Astrocyte (in vitro differentiated cells and primary cell): ENCODE measurements around the gene MDH1. TPM values are rescaled to one million over a fixed set of nuclear protein-coding genes. Genes with fewer than 3 reads are reported as not detected.
A peak's percentile ranks its signal among the peaks of the same experiment; 100 is the strongest.

ENCODE experiments used
- DNase-seq: peaks from one replicate; pipeline ENCODE4 v3.0.0-alpha.2; 2010; ENCODE audit warnings: low read depth
- FAIRE-seq: peaks from 2 replicates; lab custom pipeline; 2011; peaks lifted over from hg19 to GRCh38; lab: Jason Lieb, UNC
- H2AFZ ChIP-seq: 2 replicates; pipeline ENCODE4 v1.6.0; 2012; ENCODE audit warnings: low read depth, low read length, inconsistent platforms
- H3K27ac ChIP-seq: 2 replicates; pipeline ENCODE4 v1.5.1; 2011; ENCODE audit warnings: low read depth, low read length, inconsistent platforms
- H3K27me3 ChIP-seq: 2 replicates; pipeline ENCODE4 v1.6.0; 2011; ENCODE audit warnings: low read length, inconsistent platforms; ENCODE audit not compliant: insufficient read depth
- H3K36me3 ChIP-seq: 2 replicates; pipeline ENCODE4 v1.5.1; 2011; ENCODE audit warnings: low read length, inconsistent platforms; ENCODE audit not compliant: insufficient read depth
- H3K4me1 ChIP-seq: 2 replicates; pipeline ENCODE4 v1.5.1; 2011; ENCODE audit warnings: low read length, inconsistent platforms; ENCODE audit not compliant: insufficient read depth
- H3K4me2 ChIP-seq: 2 replicates; pipeline ENCODE4 v1.6.0; 2012; ENCODE audit warnings: low read length, inconsistent platforms
- H3K4me3 ChIP-seq: 2 replicates; pipeline ENCODE4 v1.5.1; 2011; ENCODE audit warnings: low read depth, mild to moderate bottlenecking, low read length, inconsistent platforms; ENCODE audit not compliant: insufficient read depth
- H3K79me2 ChIP-seq: 2 replicates; pipeline ENCODE4 v1.6.0; 2012; ENCODE audit warnings: mild to moderate bottlenecking, low read length, inconsistent platforms; ENCODE audit not compliant: insufficient read depth
- H3K9ac ChIP-seq: 2 replicates; pipeline ENCODE4 v1.6.0; 2012; ENCODE audit warnings: mild to moderate bottlenecking, low read length, inconsistent platforms
- H3K9me3 ChIP-seq: 2 replicates; pipeline ENCODE4 v1.5.1; 2012; ENCODE audit warnings: low read depth, mild to moderate bottlenecking, low read length, inconsistent platforms; ENCODE audit not compliant: insufficient read depth
- H4K20me1 ChIP-seq: 2 replicates; pipeline ENCODE4 v1.6.0; 2012; ENCODE audit warnings: low read length, inconsistent platforms; ENCODE audit not compliant: insufficient read depth
- H3K27ac Mint-ChIP-seq: one replicate; pipeline ENCODE4 v1.8.0; 2021; ENCODE audit warnings: mild to moderate bottlenecking, mixed read lengths; ENCODE audit not compliant: unreplicated experiment
- H3K27me3 Mint-ChIP-seq: one replicate; pipeline ENCODE4 v1.8.0; 2021; ENCODE audit warnings: low read depth, mixed read lengths; ENCODE audit not compliant: unreplicated experiment
- H3K36me3 Mint-ChIP-seq: one replicate; pipeline ENCODE4 v1.8.0; 2021; ENCODE audit warnings: low read depth, mixed read lengths; ENCODE audit not compliant: unreplicated experiment
- H3K4me1 Mint-ChIP-seq: one replicate; pipeline ENCODE4 v1.8.0; 2021; ENCODE audit warnings: low read depth, mixed read lengths; ENCODE audit not compliant: unreplicated experiment
- H3K4me3 Mint-ChIP-seq: one replicate; pipeline ENCODE4 v1.8.0; 2021; ENCODE audit warnings: mild to moderate bottlenecking, moderate library complexity, mixed read lengths; ENCODE audit not compliant: unreplicated experiment
- H3K9me3 Mint-ChIP-seq: one replicate; pipeline ENCODE4 v1.8.0; 2021; ENCODE audit warnings: mild to moderate bottlenecking, mixed read lengths; ENCODE audit not compliant: unreplicated experiment
- EZH2 ChIP-seq: IDR thresholded peaks from 2 replicates; pipeline ENCODE4 v1.6.1; 2012; ENCODE audit warnings: mild to moderate bottlenecking, low read length, inconsistent platforms; ENCODE audit not compliant: insufficient read depth
- total RNA-seq: library from RNA; stranded (reverse); gene quantifications from 2 replicates; pipeline ENCODE4 v1.2.1, GENCODE V29; 2021
- TF ChIP-seq, protein P1 (sequence below): IDR thresholded peaks from 2 replicates; pipeline ENCODE4 v1.5.1; 2011; ENCODE audit warnings: low read depth, mild to moderate bottlenecking, inconsistent platforms, low read length, moderate library complexity; ENCODE audit not compliant: insufficient read depth

Gene MDH1
- total RNA-seq, 1 donor from 2014 or later, result 175 TPM

- peak; percentile 67 for DNase-seq
Measured at GRCh38 chr2:63581298-63581961, 7.3 kb upstream of the MDH1 start.

GRCh38 chr2:63582873-63583272 is 5.9 kb upstream of the MDH1 start:
- H3K4me1 Mint-ChIP-seq, result peaks cover 3% of the 10 kb centered on the region
- Histone ChIP-seq H4K20me1 (no peaks in the 10 kb centered on the region), H3K4me1 (no peaks in the 10 kb centered on the region), H3K9me3 (no peaks in the 10 kb centered on the region), H3K79me2 (peaks cover 39% of the 10 kb centered on the region), H3K27ac (no peak overlapping the region), H3K36me3 (no peaks in the 10 kb centered on the region), H3K4me3 (no peak overlapping the region), H3K9ac (no peak overlapping the region), H3K27me3 (no peaks in the 10 kb centered on the region), H3K4me2 (no peak overlapping the region), H2AFZ (no peak overlapping the region)
- TF ChIP-seq, protein P1, sequence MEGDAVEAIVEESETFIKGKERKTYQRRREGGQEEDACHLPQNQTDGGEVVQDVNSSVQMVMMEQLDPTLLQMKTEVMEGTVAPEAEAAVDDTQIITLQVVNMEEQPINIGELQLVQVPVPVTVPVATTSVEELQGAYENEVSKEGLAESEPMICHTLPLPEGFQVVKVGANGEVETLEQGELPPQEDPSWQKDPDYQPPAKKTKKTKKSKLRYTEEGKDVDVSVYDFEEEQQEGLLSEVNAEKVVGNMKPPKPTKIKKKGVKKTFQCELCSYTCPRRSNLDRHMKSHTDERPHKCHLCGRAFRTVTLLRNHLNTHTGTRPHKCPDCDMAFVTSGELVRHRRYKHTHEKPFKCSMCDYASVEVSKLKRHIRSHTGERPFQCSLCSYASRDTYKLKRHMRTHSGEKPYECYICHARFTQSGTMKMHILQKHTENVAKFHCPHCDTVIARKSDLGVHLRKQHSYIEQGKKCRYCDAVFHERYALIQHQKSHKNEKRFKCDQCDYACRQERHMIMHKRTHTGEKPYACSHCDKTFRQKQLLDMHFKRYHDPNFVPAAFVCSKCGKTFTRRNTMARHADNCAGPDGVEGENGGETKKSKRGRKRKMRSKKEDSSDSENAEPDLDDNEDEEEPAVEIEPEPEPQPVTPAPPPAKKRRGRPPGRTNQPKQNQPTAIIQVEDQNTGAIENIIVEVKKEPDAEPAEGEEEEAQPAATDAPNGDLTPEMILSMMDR, result no peak
- no peak for TF ChIP-seq EZH2
- DNase-seq, result no peak
- peaks cover 2% of the 10 kb centered on the region for H3K9me3 Mint-ChIP-seq
- no peak for FAIRE-seq
- no peak overlapping the region for H3K4me3 Mint-ChIP-seq
- no peaks in the 10 kb centered on the region for H3K36me3 Mint-ChIP-seq
- H3K27ac Mint-ChIP-seq, result no peak overlapping the region
- H3K27me3 Mint-ChIP-seq, result no peaks in the 10 kb centered on the region

More at GRCh38 chr2:63581298-63581961, 7.3 kb upstream of the MDH1 start:
- no peaks in the 10 kb centered on the region for H4K20me1 ChIP-seq
- peak; percentile 47 for FAIRE-seq
- H3K27ac ChIP-seq, result no peak overlapping the region
- H3K9me3 Mint-ChIP-seq, result peaks cover 2% of the 10 kb centered on the region
- TF ChIP-seq EZH2, result no peak
- TF ChIP-seq, protein P1, result no peak
- no peaks in the 10 kb centered on the region for H3K27me3 ChIP-seq
- no peak overlapping the region for H3K4me3 Mint-ChIP-seq
- no peak overlapping the region for H3K27ac Mint-ChIP-seq
- no peak overlapping the region for H3K9ac ChIP-seq
- H3K36me3 ChIP-seq, result no peaks in the 10 kb centered on the region
- H3K36me3 Mint-ChIP-seq, result no peaks in the 10 kb centered on the region
- H3K27me3 Mint-ChIP-seq, result no peaks in the 10 kb centered on the region
- H3K4me1 ChIP-seq, result no peaks in the 10 kb centered on the region
- peaks cover 3% of the 10 kb centered on the region for H3K4me1 Mint-ChIP-seq
- H3K79me2 ChIP-seq, result peaks cover 25% of the 10 kb centered on the region
- no peak overlapping the region for H2AFZ ChIP-seq
- H3K4me2 ChIP-seq, result no peak overlapping the region
- H3K4me3 ChIP-seq, result no peak overlapping the region
- no peaks in the 10 kb centered on the region for H3K9me3 ChIP-seq

DNA sequence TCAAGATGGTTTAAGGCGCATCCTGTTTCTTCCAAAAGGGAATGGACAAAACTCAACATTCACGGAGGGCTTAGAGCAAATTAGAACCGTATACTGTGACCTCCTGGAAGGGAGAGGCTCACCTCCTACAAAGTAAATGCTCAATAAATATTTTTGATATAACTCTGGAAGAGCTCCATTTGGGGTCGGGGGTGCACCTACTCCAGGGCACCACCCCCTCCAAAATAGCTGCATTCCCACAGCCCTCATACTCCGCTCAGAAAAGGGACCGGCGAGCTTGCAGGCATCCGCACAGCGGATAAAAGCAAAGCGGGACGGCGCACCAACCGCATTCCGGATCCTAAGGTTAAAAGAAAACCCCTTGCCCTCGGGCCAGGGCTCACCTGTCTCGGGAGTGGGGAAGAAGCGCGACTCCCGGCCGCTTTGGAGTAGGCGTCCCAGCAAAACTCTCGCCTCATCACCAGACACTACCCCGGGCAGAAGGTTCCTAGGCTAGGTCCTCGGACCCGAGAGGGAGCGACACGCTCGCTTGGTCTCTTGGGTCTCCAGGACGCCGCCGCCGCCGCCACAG is 864 bp upstream of the MDH1 start:
- FAIRE-seq, result no peak
- Histone ChIP-seq H3K4me3 (peak overlapping the region; percentile 97), H3K4me2 (peak overlapping the region; percentile 94), H4K20me1 (peaks cover 3% of the 10 kb centered on the region), H2AFZ (peak overlapping the region; percentile 91), H3K9me3 (no peaks in the 10 kb centered on the region), H3K9ac (peak overlapping the region; percentile 92), H3K27me3 (no peaks in the 10 kb centered on the region), H3K4me1 (peaks cover 13% of the 10 kb centered on the region), H3K36me3 (peaks cover 3% of the 10 kb centered on the region), H3K79me2 (peaks cover 65% of the 10 kb centered on the region), H3K27ac (peak overlapping the region; percentile 90)
- peaks cover 17% of the 10 kb centered on the region for H3K4me1 Mint-ChIP-seq
- no peak for TF ChIP-seq EZH2
- TF ChIP-seq, protein P1, result no peak
- no peaks in the 10 kb centered on the region for H3K27me3 Mint-ChIP-seq
- H3K4me3 Mint-ChIP-seq, result peak overlapping the region; percentile 99
- DNase-seq, result no peak
- no peaks in the 10 kb centered on the region for H3K36me3 Mint-ChIP-seq
- peak overlapping the region; percentile 60 for H3K27ac Mint-ChIP-seq
- H3K9me3 Mint-ChIP-seq, result no peaks in the 10 kb centered on the region
